Left lung (tissue), 10 donors: ENCODE results near the gene DNAH3. TPM values are rescaled to one million over a fixed set of nuclear protein-coding genes. Genes with fewer than 3 reads are reported as not detected.
A peak's percentile ranks its signal among the peaks of the same experiment; 100 is the strongest.

ENCODE experiments used
- ATAC-seq: fragments of 200-7000 bp; cut with Tn5 transposase; one replicate; pipeline ENCODE4 v1.9.1; 2020; ENCODE audit warnings: moderate library complexity
- DNase-seq, 4 donors: peaks; one replicate each; pipeline ENCODE4 v3.0.0-alpha.2; 2013 to 2020
- H3K27ac ChIP-seq, 2 donors: fragments of 200-600 bp; sonication (generic) in 1 of 2; one replicate each; pipeline versions ENCODE4 v1.5.0 to v1.8.0; 2020 to 2021
- H3K27me3 ChIP-seq, 2 donors: fragments of 200-600 bp; sonication (generic) in 1 of 2; one replicate each; pipeline versions ENCODE4 v1.5.0 to v1.8.0; 2020 to 2021
- H3K36me3 ChIP-seq, 2 donors: fragments of 200-600 bp; sonication (generic) in 1 of 2; one replicate each; pipeline versions ENCODE4 v1.5.0 to v1.8.0; 2020 to 2021
- H3K4me1 ChIP-seq, 2 donors: fragments of 200-600 bp; one replicate each; pipeline ENCODE4 v1.8.0; 2021
- H3K4me3 ChIP-seq, 2 donors: fragments of 200-600 bp; sonication (generic) in 1 of 2; one replicate each; pipeline versions ENCODE4 v1.5.0 to v1.8.0; 2020 to 2021; ENCODE audit warnings: mild to moderate bottlenecking in 1 of 2
- H3K9me3 ChIP-seq, 2 donors: fragments of 200-600 bp; sonication (generic) in 1 of 2; one replicate each; pipeline versions ENCODE4 v1.5.0 to v1.8.0; 2020 to 2021
- CTCF ChIP-seq, 2 donors: fragments of 200-600 bp; sonication (generic) in 1 of 2; IDR thresholded peaks; one replicate each; pipeline versions ENCODE4 v1.5.0 to v1.8.0; 2021; ENCODE audit warnings: antibody characterized with exemption in 2 of 2
- intact Hi-C, 2 donors: fragments of 100-400 bp; cut with DNase I; formaldehyde crosslinking; loops; one replicate each; pipeline versions ENCODE4 v1.11.2 to v1.14.2; 2022
- polyA plus RNA-seq, 6 donors: library from polyadenylated mRNA; unstranded; fragments of 120-200 nt; gene quantifications; one replicate each; pipeline ENCODE4 v1.2.1, GENCODE V29; 2013; ENCODE audit not compliant: insufficient read length in 6 of 6
- total RNA-seq, 2 donors: library from RNA; stranded (reverse); fragmentation: NEBNext Ultra II Directional; extraction: Animal tissue kit (Norgen Biotek cat#: 25700); gene quantifications; one replicate each; pipeline ENCODE4 v1.2.1, GENCODE V29; 2021
- donor health status: DM: no; HTN: yes; CAD: no.
- donor health status: DM: no; HTN: no; CAD: no.

The DNAH3 gene
- total and polyA plus RNA-seq, 8 donors = 0.88 to 6.4 (median 3.2) TPM; not detected in 1

- Histone ChIP-seq H3K27me3 (no peaks in the 10 kb centered on the region), H3K4me3 (no peak overlapping the region), H3K36me3 (peaks cover 0 to 38% of the 10 kb centered on the region in 2 donors), H3K4me1 (peaks cover 11 to 43% of the 10 kb centered on the region in 2 donors), H3K9me3 (no peaks in the 10 kb centered on the region), H3K27ac (no peak overlapping the region)
- ATAC-seq = no peak
- intact Hi-C loops = no loop called here
- peak in 2 of 4 donors; percentile 78 to 84 for DNase-seq
- no peak for TF ChIP-seq CTCF (IDR thresholded peaks at IDR 0.05)
These were observed 12.1 kb upstream of the DNAH3 start for GRCh38 chr16:21162661-21163151.

DNA sequence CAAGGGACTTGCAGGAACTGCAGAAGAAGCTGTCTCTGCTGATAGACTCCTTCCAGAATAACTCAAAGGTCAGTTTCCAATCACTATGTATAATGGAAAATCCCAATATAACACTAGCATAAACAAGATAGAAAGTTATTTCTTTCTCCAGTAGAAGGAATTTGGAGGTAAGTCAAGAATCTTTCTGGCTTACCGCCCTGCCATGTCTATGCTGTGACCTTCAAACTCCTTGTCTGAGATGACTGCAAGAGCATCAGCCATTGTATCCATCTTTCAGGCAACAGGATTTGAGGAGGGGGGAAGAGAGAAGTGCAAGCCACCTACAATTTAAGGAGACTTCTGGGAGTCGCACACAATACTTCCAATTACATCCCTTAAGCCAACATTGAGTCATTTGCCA, 10.6 kb upstream of the DNAH3 start:
- Histone ChIP-seq H3K27ac (no peak overlapping the region), H3K4me3 (no peak overlapping the region), H3K27me3 (no peaks in the 10 kb centered on the region), H3K9me3 (no peaks in the 10 kb centered on the region), H3K36me3 (peaks cover 0 to 25% of the 10 kb centered on the region in 2 donors), H3K4me1 (peaks cover 11 to 45% of the 10 kb centered on the region in 2 donors)
- no peak for ATAC-seq
- no peak for DNase-seq
- TF ChIP-seq CTCF (IDR thresholded peaks at IDR 0.05) = no peak
- intact Hi-C loops = no loop called here

GRCh38 chr16:21160276-21160675, 9.6 kb upstream of the DNAH3 start:
- Histone ChIP-seq H3K9me3 (no peaks in the 10 kb centered on the region), H3K27me3 (no peaks in the 10 kb centered on the region), H3K27ac (no peak overlapping the region), H3K4me1 (peaks cover 11 to 45% of the 10 kb centered on the region in 2 donors), H3K4me3 (no peak overlapping the region), H3K36me3 (peaks cover 0 to 16% of the 10 kb centered on the region in 2 donors)
- no peak for TF ChIP-seq CTCF (IDR thresholded peaks at IDR 0.05)
- intact Hi-C loops = no loop called here
- no peak for DNase-seq
- ATAC-seq = no peak

DNA sequence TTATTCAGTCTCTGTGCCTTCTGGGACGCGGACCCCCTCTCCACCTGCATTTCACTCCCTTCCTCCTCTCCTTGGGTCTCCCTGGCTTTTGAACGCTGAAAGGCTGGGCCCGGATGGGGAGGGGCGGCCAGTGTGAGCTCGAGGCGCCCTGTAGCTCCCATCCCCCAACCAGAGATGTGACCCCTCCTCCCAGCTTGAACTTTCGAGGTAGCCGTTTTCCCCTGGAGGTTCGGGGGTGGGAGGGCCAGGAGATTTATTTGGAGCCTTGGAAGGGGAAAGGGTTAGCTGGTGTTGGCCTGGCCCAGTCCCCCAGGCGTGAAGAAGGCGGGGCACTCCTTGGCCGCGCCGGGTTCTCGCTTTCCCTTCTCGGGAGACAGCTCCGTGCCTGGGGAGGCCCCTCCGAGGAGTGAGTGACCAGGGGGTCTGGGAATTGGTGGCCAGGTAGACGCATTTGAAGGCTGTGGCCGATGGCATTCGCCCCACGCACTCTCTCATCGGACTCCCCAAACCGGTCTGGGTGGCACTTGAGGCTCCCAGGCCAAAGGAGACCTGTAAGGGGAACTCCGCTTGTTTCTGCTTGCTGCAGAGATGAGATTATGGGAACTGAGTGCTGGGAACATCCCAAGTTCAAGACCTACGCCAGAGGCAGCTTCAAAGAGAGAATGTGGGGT, 8.8 kb upstream of the DNAH3 start:
- H3K27ac ChIP-seq = peak overlapping the region; percentile 69 to 76
- H3K36me3 ChIP-seq = peaks cover 0 to 7% of the 10 kb centered on the region in 2 donors
- H3K9me3 ChIP-seq = no peaks in the 10 kb centered on the region
- no peak for TF ChIP-seq CTCF (IDR thresholded peaks at IDR 0.05)
- H3K4me1 ChIP-seq = peaks cover 11 to 45% of the 10 kb centered on the region in 2 donors
- no peaks in the 10 kb centered on the region for H3K27me3 ChIP-seq
- H3K4me3 ChIP-seq = peak overlapping the region; percentile 64 to 69
- DNase-seq (peak; percentile 43 to 87 (median 72)), ATAC-seq (peak; percentile 72)
- intact Hi-C loops = no loop called here

- no peak for TF ChIP-seq CTCF (IDR thresholded peaks at IDR 0.05)
- intact Hi-C loops = no loop called here
- peak; percentile 96 for ATAC-seq
- H3K4me1 ChIP-seq = peaks cover 11 to 45% of the 10 kb centered on the region in 2 donors
- no peaks in the 10 kb centered on the region for H3K27me3 ChIP-seq
- H3K36me3 ChIP-seq = no peaks in the 10 kb centered on the region
- no peaks in the 10 kb centered on the region for H3K9me3 ChIP-seq
- DNase-seq = peak; percentile 71 to 99 (median 88)
- peak within 1 kb of the TSS; percentile 69 to 76 for H3K27ac ChIP-seq
- H3K4me3 ChIP-seq = peak within 1 kb of the TSS; percentile 64 to 69
These were observed 7.8 kb upstream of the DNAH3 start, which contains the start of gene LDAF1 for GRCh38 chr16:21158208-21159110. Gene LDAF1 (plus strand): TSS chr16:21158674. CDS start chr16:21161183, 2,509 bp downstream.
